MCF 10A (cell line): ENCODE results near the gene FAM217A. TPM values are rescaled to one million over a fixed set of nuclear protein-coding genes. Genes with fewer than 3 reads are reported as not detected.
"Not testable (repeated sequence)": the region's sequence is repeated elsewhere in the genome, so short reads cannot be mapped to it uniquely, and the experiment has no call there.

Experiments
- BruUV-seq: library from RNA; stranded (reverse); fragments of 400-500 nt; replicated peaks from 2 replicates; lab custom pipeline; 2021; lab: Mats Ljungman, UMichigan
- CTCF ChIA-PET: fragments of 300-600 bp; sonication (Branson Sonifier 250); formaldehyde crosslinking; extraction: SDS; loops from one replicate; lab custom pipeline; 2021; ENCODE audit warnings: antibody characterized with exemption, inconsistent platforms; lab: Yijun Ruan, JAX
- POLR2A ChIA-PET: fragments of 300-600, 350-650 bp; sonication (Branson Sonifier 250); formaldehyde crosslinking; extraction: SDS; loops from one replicate; lab custom pipeline; 2020; ENCODE audit warnings: antibody characterized with exemption, inconsistent platforms; lab: Yijun Ruan, JAX
- DNase-seq: peaks from one replicate; pipeline ENCODE4 v3.0.0-alpha.2; 2018; ENCODE audit not compliant: unreplicated experiment
- H3K27ac Mint-ChIP-seq: one replicate; pipeline ENCODE4 v1.8.0; 2022; ENCODE audit warnings: mild to moderate bottlenecking, low read depth, mixed read lengths; ENCODE audit not compliant: unreplicated experiment
- H3K27me3 Mint-ChIP-seq: one replicate; pipeline ENCODE4 v1.8.0; 2022; ENCODE audit warnings: mixed read lengths; ENCODE audit not compliant: insufficient read depth, unreplicated experiment
- H3K36me3 Mint-ChIP-seq: one replicate; pipeline ENCODE4 v1.8.0; 2022; ENCODE audit warnings: mild to moderate bottlenecking, moderate library complexity, mixed read lengths; ENCODE audit not compliant: insufficient read depth, unreplicated experiment
- H3K4me1 Mint-ChIP-seq: one replicate; pipeline ENCODE4 v1.8.0; 2022; ENCODE audit warnings: mixed read lengths; ENCODE audit not compliant: insufficient read depth, unreplicated experiment
- H3K4me3 Mint-ChIP-seq: one replicate; pipeline ENCODE4 v1.8.0; 2022; ENCODE audit warnings: mild to moderate bottlenecking, moderate library complexity, mixed read lengths; ENCODE audit not compliant: unreplicated experiment
- H3K9me3 Mint-ChIP-seq: one replicate; pipeline ENCODE4 v1.8.0; 2022; ENCODE audit warnings: mixed read lengths; ENCODE audit not compliant: unreplicated experiment
- intact Hi-C: fragments of 100-400 bp; cut with micrococcal nuclease; formaldehyde crosslinking; loops from 2 replicates; pipeline ENCODE4 v1.14.1; 2022
- total RNA-seq: library from RNA; stranded (reverse); gene quantifications from 2 replicates; pipeline ENCODE4 v1.2.3, GENCODE V29; 2022
- TF ChIP-seq, protein P1 (sequence below): fragments of 200-600 bp; IDR thresholded peaks from one replicate; pipeline ENCODE4 v1.8.0; 2022; ENCODE audit warnings: antibody characterized with exemption, mild to moderate bottlenecking; ENCODE audit not compliant: unreplicated experiment

The FAM217A gene
- total RNA-seq, 1 experiment from 2014 or later = not detected

DNA sequence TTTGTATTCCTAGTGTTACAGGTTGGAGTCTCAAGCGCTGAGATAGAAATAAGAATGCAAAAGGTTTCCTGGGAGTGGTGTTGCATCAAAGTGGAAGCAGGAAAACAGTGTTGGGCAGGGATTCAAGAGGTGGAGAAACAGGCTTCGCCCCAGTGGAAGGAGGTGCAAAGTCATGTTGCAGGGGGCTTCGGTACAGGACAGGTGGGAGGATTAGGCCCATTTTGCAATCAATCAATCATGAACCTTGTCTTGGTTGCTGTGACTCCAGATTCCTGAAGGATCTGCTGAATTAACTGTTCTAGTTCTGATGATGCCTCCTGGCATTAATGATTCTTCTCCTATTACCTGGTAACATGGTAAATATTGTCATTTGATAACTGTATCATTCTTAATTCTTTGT is 22.4 kb upstream of the FAM217A start:
- Mint-ChIP-seq H3K9me3 (no peaks in the 10 kb centered on the region), H3K36me3 (no peaks in the 10 kb centered on the region), H3K4me1 (peaks cover 6% of the 10 kb centered on the region), H3K27me3 (no peaks in the 10 kb centered on the region), H3K4me3 (no peak overlapping the region), H3K27ac (no peak overlapping the region)
- ChIA-PET POLR2A (interaction anchor here (0.7 kb wide), 1 partner anchor 64 kb away, joined by 3 read pairs; no protein-coding TSS in a partner anchor), CTCF (no interaction called here)
- intact Hi-C loops = no loop called here
- no peak for DNase-seq
- no TSS peak for BruUV-seq
- TF ChIP-seq, protein P1, sequence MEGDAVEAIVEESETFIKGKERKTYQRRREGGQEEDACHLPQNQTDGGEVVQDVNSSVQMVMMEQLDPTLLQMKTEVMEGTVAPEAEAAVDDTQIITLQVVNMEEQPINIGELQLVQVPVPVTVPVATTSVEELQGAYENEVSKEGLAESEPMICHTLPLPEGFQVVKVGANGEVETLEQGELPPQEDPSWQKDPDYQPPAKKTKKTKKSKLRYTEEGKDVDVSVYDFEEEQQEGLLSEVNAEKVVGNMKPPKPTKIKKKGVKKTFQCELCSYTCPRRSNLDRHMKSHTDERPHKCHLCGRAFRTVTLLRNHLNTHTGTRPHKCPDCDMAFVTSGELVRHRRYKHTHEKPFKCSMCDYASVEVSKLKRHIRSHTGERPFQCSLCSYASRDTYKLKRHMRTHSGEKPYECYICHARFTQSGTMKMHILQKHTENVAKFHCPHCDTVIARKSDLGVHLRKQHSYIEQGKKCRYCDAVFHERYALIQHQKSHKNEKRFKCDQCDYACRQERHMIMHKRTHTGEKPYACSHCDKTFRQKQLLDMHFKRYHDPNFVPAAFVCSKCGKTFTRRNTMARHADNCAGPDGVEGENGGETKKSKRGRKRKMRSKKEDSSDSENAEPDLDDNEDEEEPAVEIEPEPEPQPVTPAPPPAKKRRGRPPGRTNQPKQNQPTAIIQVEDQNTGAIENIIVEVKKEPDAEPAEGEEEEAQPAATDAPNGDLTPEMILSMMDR = no peak

DNA sequence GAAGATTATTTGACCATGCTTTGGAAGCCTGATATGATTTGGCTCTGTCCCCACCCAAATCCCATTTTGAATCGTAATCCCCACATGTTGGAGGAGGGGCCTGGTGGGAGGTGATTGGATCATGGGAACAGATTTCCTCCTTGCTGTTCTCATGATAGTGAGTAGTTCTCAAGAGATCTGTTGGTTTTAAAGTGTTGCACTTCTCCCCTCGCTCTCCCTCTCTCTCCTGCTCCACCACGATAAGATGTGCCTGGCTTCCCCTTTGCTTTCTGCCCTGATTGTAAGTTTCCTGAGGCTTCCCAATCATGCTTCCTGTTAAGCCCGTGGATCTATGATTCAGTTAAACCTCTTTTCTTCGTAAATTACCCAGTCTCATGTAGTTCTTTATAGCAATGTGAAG is 21.7 kb upstream of the FAM217A start:
- no peaks in the 10 kb centered on the region for H3K27me3 Mint-ChIP-seq
- no peak overlapping the region for H3K27ac Mint-ChIP-seq
- H3K36me3 Mint-ChIP-seq = no peaks in the 10 kb centered on the region
- H3K9me3 Mint-ChIP-seq = no peaks in the 10 kb centered on the region
- intact Hi-C loops = no loop called here
- ChIA-PET CTCF (no interaction called here), POLR2A (no interaction called here)
- TF ChIP-seq, protein P1 = no peak
- no TSS peak for BruUV-seq
- peaks cover 6% of the 10 kb centered on the region for H3K4me1 Mint-ChIP-seq
- no peak for DNase-seq
- no peak overlapping the region for H3K4me3 Mint-ChIP-seq

DNA sequence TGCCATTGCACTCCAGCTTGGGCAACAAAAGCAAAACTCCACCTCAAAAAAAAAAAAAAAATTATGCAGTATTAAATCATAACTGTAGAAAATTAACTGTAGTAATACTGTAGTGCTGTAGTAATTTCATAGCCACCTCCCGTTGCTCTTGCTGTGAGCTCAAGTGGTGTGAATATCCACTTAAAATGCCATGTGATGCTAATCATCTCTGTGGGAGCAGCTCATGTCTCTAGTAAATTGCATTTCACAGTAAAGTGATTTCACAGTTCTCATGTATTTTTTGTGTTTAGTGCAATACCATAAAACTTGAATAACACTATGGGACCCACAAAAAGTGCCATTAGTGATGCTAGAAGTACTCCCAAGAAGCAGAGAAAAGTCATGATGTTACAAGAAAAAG is 14.4 kb upstream of the FAM217A start:
- Mint-ChIP-seq H3K4me1 (no peaks in the 10 kb centered on the region), H3K9me3 (no peaks in the 10 kb centered on the region), H3K36me3 (no peaks in the 10 kb centered on the region), H3K27ac (no peak overlapping the region), H3K4me3 (no peak overlapping the region), H3K27me3 (no peaks in the 10 kb centered on the region)
- CTCF ChIA-PET = no interaction called here
- no peak for DNase-seq
- no TSS peak for BruUV-seq
- POLR2A ChIA-PET = no interaction called here
- intact Hi-C loops = no loop called here
- TF ChIP-seq, protein P1 = no peak

DNA sequence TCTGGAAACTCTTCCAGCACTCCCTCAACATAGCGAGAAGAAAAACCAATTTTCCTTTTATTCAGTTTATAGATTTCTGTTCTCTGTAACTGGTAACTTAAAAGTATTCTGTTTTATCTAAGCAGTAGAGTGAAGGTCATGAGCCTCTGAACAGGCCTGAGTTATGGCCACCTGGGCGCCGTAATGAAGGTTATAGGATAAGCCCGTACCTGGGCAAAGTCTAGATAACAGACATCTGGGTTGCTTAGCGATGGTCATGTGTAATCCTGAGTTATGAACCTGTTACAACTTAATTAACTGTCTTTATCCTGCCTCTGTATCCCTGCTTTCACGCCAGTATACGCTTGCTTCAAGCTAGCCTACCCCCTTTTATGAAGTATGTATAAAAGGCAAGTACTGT is 13.0 kb upstream of the FAM217A start:
- TF ChIP-seq, protein P1 = no peak
- intact Hi-C loops = no loop called here
- H3K4me3 Mint-ChIP-seq = no peak overlapping the region
- no TSS peak for BruUV-seq
- no peaks in the 10 kb centered on the region for H3K4me1 Mint-ChIP-seq
- no peaks in the 10 kb centered on the region for H3K36me3 Mint-ChIP-seq
- DNase-seq = no peak
- CTCF ChIA-PET = no interaction called here
- POLR2A ChIA-PET = no interaction called here
- H3K27ac Mint-ChIP-seq = no peak overlapping the region
- H3K9me3 Mint-ChIP-seq = no peaks in the 10 kb centered on the region
- H3K27me3 Mint-ChIP-seq = no peaks in the 10 kb centered on the region

DNA sequence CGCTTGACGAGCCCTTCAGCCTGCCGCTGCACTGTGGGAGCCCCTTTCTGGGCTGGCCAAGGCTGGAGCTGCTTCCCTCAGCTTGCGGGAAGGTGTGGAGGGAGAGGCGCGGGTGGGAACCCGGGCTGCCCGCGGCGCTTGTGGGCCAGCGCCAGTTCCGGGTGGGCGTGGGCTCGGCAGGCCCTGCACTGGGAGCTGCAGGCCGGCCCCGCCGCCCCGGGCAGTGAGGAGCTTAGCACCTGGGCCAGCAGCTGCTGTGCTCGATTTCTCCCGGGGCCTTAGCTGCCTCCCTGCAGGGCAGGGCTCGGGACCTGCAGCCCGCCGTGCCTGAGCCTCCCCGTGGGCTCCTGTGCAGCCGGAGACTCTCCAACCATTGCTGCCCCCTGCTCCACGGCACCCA is 11.1 kb upstream of the FAM217A start:
- not testable (repeated sequence) for H3K4me1 Mint-ChIP-seq

More for the DNA sequence above, 11.1 kb upstream of the FAM217A start:
- H3K27ac Mint-ChIP-seq, H3K27me3 Mint-ChIP-seq, intact Hi-C loops, H3K36me3 Mint-ChIP-seq, H3K4me3 Mint-ChIP-seq, CTCF ChIA-PET, BruUV-seq, DNase-seq, H3K9me3 Mint-ChIP-seq: not testable (repeated sequence)
- POLR2A ChIA-PET = interaction anchor here (0.7 kb wide), 1 partner anchor 455 kb away, joined by 3 read pairs; no protein-coding TSS in a partner anchor
